ENCODE measurements around the gene HK3.

HK3 gene

GRCh38 chr5:176912115-176912514 lies 13.0 kb upstream of the HK3 start:
- no peak overlapping the region for H3K4me3 ChIP-seq (ENCODE audit: low read length in 2 of 2)
- no peak overlapping the region for H2BK120ac ChIP-seq (ENCODE audit: low read depth, low read length)
- H2BK15ac ChIP-seq (ENCODE audit: low read length), result no peak overlapping the region
- DNase-seq (ENCODE audit: low spot score), result no peak
- H3K9ac ChIP-seq (ENCODE audit: low read depth, low read length, poor library complexity), result no peak overlapping the region
- peaks cover 5 to 58% of the 10 kb centered on the region in 2 donors for H3K36me3 ChIP-seq (replicated peaks in 1 of 2; ENCODE audit: control insufficient read depth in 2 of 2, insufficient read depth in 2 of 2, low read length in 2 of 2)
- no peaks in the 10 kb centered on the region for H3K9me3 ChIP-seq (replicated peaks in 1 of 2; ENCODE audit: control insufficient read depth in 2 of 2, insufficient read depth in 1 of 2, low read depth in 1 of 2, low read length in 2 of 2)
- no peak overlapping the region for H3K18ac ChIP-seq (ENCODE audit: low read length)
- no peak overlapping the region for H2BK12ac ChIP-seq (ENCODE audit: low read length)
- H3K27ac ChIP-seq (replicated peaks; ENCODE audit: low read length), result no peak overlapping the region
- no peak overlapping the region for H4K8ac ChIP-seq (ENCODE audit: low read depth, low read length)
- no peaks in the 10 kb centered on the region for H3K4me1 ChIP-seq (ENCODE audit: control insufficient read depth in 2 of 2, insufficient read depth in 1 of 2, low read depth in 1 of 2, low read length in 2 of 2)
- H3K4ac ChIP-seq (ENCODE audit: low read length), result no peak overlapping the region
- no peak overlapping the region for H2AK5ac ChIP-seq (ENCODE audit: low read depth, low read length)
- no peak overlapping the region for H2AFZ ChIP-seq (ENCODE audit: low read length)
- no CpG with 5 or more reads among the region's 2 CpGs for WGBS, 2 donors (ENCODE audit: extremely low coverage in 2 of 2, insufficient read length in 2 of 2, insufficient replicate concordance in 1 of 2)
- no peak overlapping the region for H2BK5ac ChIP-seq (ENCODE audit: low read length)
- no peak overlapping the region for H4K91ac ChIP-seq (ENCODE audit: low read depth, low read length, poor library complexity)
- H3K4me2 ChIP-seq (ENCODE audit: insufficient read depth, low read length, poor library complexity, severe bottlenecking), result no peak overlapping the region
- no peak overlapping the region for H3K23ac ChIP-seq (ENCODE audit: low read depth, low read length, poor library complexity)
- H3K27me3 ChIP-seq (ENCODE audit: control insufficient read depth in 3 of 3, insufficient read depth in 3 of 3, low read depth in 1 of 3, low read length in 3 of 3), result no peaks in the 10 kb centered on the region
- no peaks in the 10 kb centered on the region for H3K79me1 ChIP-seq (ENCODE audit: low read depth, low read length)
- H3K14ac ChIP-seq (ENCODE audit: low read length), result no peak overlapping the region

GRCh38 chr5:176908675-176909368 lies 9.7 kb upstream of the HK3 start:
- H3K36me3 ChIP-seq (replicated peaks in 1 of 2; ENCODE audit: control insufficient read depth in 2 of 2, insufficient read depth in 2 of 2, low read length in 2 of 2), result peaks cover 27 to 73% of the 10 kb centered on the region in 2 donors
- no peak overlapping the region for H3K9ac ChIP-seq (ENCODE audit: low read depth, low read length, poor library complexity)
- H3K4ac ChIP-seq (ENCODE audit: low read length), result no peak overlapping the region
- no peaks in the 10 kb centered on the region for H3K9me3 ChIP-seq (replicated peaks in 1 of 2; ENCODE audit: control insufficient read depth in 2 of 2, insufficient read depth in 1 of 2, low read depth in 1 of 2, low read length in 2 of 2)
- DNase-seq (ENCODE audit: low spot score), result no peak
- H2AFZ ChIP-seq (ENCODE audit: low read length), result no peak overlapping the region
- no peak overlapping the region for H2BK5ac ChIP-seq (ENCODE audit: low read length)
- no peak overlapping the region for H3K23ac ChIP-seq (ENCODE audit: low read depth, low read length, poor library complexity)
- H2BK15ac ChIP-seq (ENCODE audit: low read length), result no peak overlapping the region
- no peak overlapping the region for H3K18ac ChIP-seq (ENCODE audit: low read length)
- H3K27me3 ChIP-seq (ENCODE audit: control insufficient read depth in 3 of 3, insufficient read depth in 3 of 3, low read depth in 1 of 3, low read length in 3 of 3), result no peaks in the 10 kb centered on the region
- no peak overlapping the region for H4K8ac ChIP-seq (ENCODE audit: low read depth, low read length)
- H3K27ac ChIP-seq (replicated peaks; ENCODE audit: low read length), result no peak overlapping the region
- no peak overlapping the region for H2BK120ac ChIP-seq (ENCODE audit: low read depth, low read length)
- H2AK5ac ChIP-seq (ENCODE audit: low read depth, low read length), result no peak overlapping the region
- H3K4me1 ChIP-seq (ENCODE audit: control insufficient read depth in 2 of 2, insufficient read depth in 1 of 2, low read depth in 1 of 2, low read length in 2 of 2), result peaks cover 0 to 2% of the 10 kb centered on the region in 2 donors
- H3K14ac ChIP-seq (ENCODE audit: low read length), result no peak overlapping the region
- H3K79me1 ChIP-seq (ENCODE audit: low read depth, low read length), result no peaks in the 10 kb centered on the region
- H3K4me3 ChIP-seq (ENCODE audit: low read length in 2 of 2), result no peak overlapping the region
- H2BK12ac ChIP-seq (ENCODE audit: low read length), result no peak overlapping the region
- no CpG with 5 or more reads among the region's 5 CpGs for WGBS, 2 donors (ENCODE audit: extremely low coverage in 2 of 2, insufficient read length in 2 of 2, insufficient replicate concordance in 1 of 2)
- H4K91ac ChIP-seq (ENCODE audit: low read depth, low read length, poor library complexity), result no peak overlapping the region
- H3K4me2 ChIP-seq (ENCODE audit: insufficient read depth, low read length, poor library complexity, severe bottlenecking), result no peak overlapping the region

- no peak overlapping the region for H4K91ac ChIP-seq (ENCODE audit: low read depth, low read length, poor library complexity)
- no peaks in the 10 kb centered on the region for H3K27me3 ChIP-seq (ENCODE audit: control insufficient read depth in 3 of 3, insufficient read depth in 3 of 3, low read depth in 1 of 3, low read length in 3 of 3)
- no peak overlapping the region for H2BK5ac ChIP-seq (ENCODE audit: low read length)
- H3K23ac ChIP-seq (ENCODE audit: low read depth, low read length, poor library complexity), result no peak overlapping the region
- H3K4me2 ChIP-seq (ENCODE audit: insufficient read depth, low read length, poor library complexity, severe bottlenecking), result no peak overlapping the region
- H3K36me3 ChIP-seq (replicated peaks in 1 of 2; ENCODE audit: control insufficient read depth in 2 of 2, insufficient read depth in 2 of 2, low read length in 2 of 2), result peaks cover 30 to 90% of the 10 kb centered on the region in 2 donors
- no peak overlapping the region for H3K18ac ChIP-seq (ENCODE audit: low read length)
- H3K79me1 ChIP-seq (ENCODE audit: low read depth, low read length), result no peaks in the 10 kb centered on the region
- no peak overlapping the region for H3K27ac ChIP-seq (replicated peaks; ENCODE audit: low read length)
- no peak overlapping the region for H2AK5ac ChIP-seq (ENCODE audit: low read depth, low read length)
- no peak overlapping the region for H2BK12ac ChIP-seq (ENCODE audit: low read length)
- H3K14ac ChIP-seq (ENCODE audit: low read length), result no peak overlapping the region
- H3K4me3 ChIP-seq (ENCODE audit: low read length in 2 of 2), result no peak overlapping the region
- H2BK15ac ChIP-seq (ENCODE audit: low read length), result no peak overlapping the region
- no peak overlapping the region for H4K8ac ChIP-seq (ENCODE audit: low read depth, low read length)
- no peak overlapping the region for H2AFZ ChIP-seq (ENCODE audit: low read length)
- no peaks in the 10 kb centered on the region for H3K9me3 ChIP-seq (replicated peaks in 1 of 2; ENCODE audit: control insufficient read depth in 2 of 2, insufficient read depth in 1 of 2, low read depth in 1 of 2, low read length in 2 of 2)
- no peak overlapping the region for H3K9ac ChIP-seq (ENCODE audit: low read depth, low read length, poor library complexity)
- WGBS, 2 donors (ENCODE audit: extremely low coverage in 2 of 2, insufficient read length in 2 of 2, insufficient replicate concordance in 1 of 2), result no CpG with 5 or more reads among the region's 3 CpGs
- no peak overlapping the region for H2BK120ac ChIP-seq (ENCODE audit: low read depth, low read length)
- DNase-seq (ENCODE audit: low spot score), result no peak
- peaks cover 0 to 2% of the 10 kb centered on the region in 2 donors for H3K4me1 ChIP-seq (ENCODE audit: control insufficient read depth in 2 of 2, insufficient read depth in 1 of 2, low read depth in 1 of 2, low read length in 2 of 2)
- no peak overlapping the region for H3K4ac ChIP-seq (ENCODE audit: low read length)
Measured at GRCh38 chr5:176906796-176907195, 7.7 kb upstream of the HK3 start.

- no peak overlapping the region for H4K8ac ChIP-seq (ENCODE audit: low read depth, low read length)
- H3K4me1 ChIP-seq (ENCODE audit: control insufficient read depth in 2 of 2, insufficient read depth in 1 of 2, low read depth in 1 of 2, low read length in 2 of 2), result peaks cover 0 to 2% of the 10 kb centered on the region in 2 donors
- DNase-seq (ENCODE audit: low spot score), result no peak
- H2BK12ac ChIP-seq (ENCODE audit: low read length), result no peak overlapping the region
- H3K27ac ChIP-seq (replicated peaks; ENCODE audit: low read length), result no peak overlapping the region
- no peak overlapping the region for H2AK5ac ChIP-seq (ENCODE audit: low read depth, low read length)
- H4K91ac ChIP-seq (ENCODE audit: low read depth, low read length, poor library complexity), result no peak overlapping the region
- H2BK15ac ChIP-seq (ENCODE audit: low read length), result no peak overlapping the region
- H2BK120ac ChIP-seq (ENCODE audit: low read depth, low read length), result no peak overlapping the region
- no peaks in the 10 kb centered on the region for H3K9me3 ChIP-seq (replicated peaks in 1 of 2; ENCODE audit: control insufficient read depth in 2 of 2, insufficient read depth in 1 of 2, low read depth in 1 of 2, low read length in 2 of 2)
- H3K23ac ChIP-seq (ENCODE audit: low read depth, low read length, poor library complexity), result no peak overlapping the region
- H3K4ac ChIP-seq (ENCODE audit: low read length), result no peak overlapping the region
- no peak overlapping the region for H3K4me2 ChIP-seq (ENCODE audit: insufficient read depth, low read length, poor library complexity, severe bottlenecking)
- no peaks in the 10 kb centered on the region for H3K79me1 ChIP-seq (ENCODE audit: low read depth, low read length)
- H2BK5ac ChIP-seq (ENCODE audit: low read length), result no peak overlapping the region
- H3K4me3 ChIP-seq (ENCODE audit: low read length in 2 of 2), result no peak overlapping the region
- peaks cover 30 to 93% of the 10 kb centered on the region in 2 donors for H3K36me3 ChIP-seq (replicated peaks in 1 of 2; ENCODE audit: control insufficient read depth in 2 of 2, insufficient read depth in 2 of 2, low read length in 2 of 2)
- H3K14ac ChIP-seq (ENCODE audit: low read length), result no peak overlapping the region
- H3K27me3 ChIP-seq (ENCODE audit: control insufficient read depth in 3 of 3, insufficient read depth in 3 of 3, low read depth in 1 of 3, low read length in 3 of 3), result no peaks in the 10 kb centered on the region
- no peak overlapping the region for H3K18ac ChIP-seq (ENCODE audit: low read length)
- H3K9ac ChIP-seq (ENCODE audit: low read depth, low read length, poor library complexity), result no peak overlapping the region
- WGBS, 2 donors (ENCODE audit: extremely low coverage in 2 of 2, insufficient read length in 2 of 2, insufficient replicate concordance in 1 of 2), result no CpG with 5 or more reads among the region's 1 CpG
- H2AFZ ChIP-seq (ENCODE audit: low read length), result no peak overlapping the region
Measured at GRCh38 chr5:176906126-176906525, 7.0 kb upstream of the HK3 start.

Data from neuronal stem cell (in vitro differentiated cells).